A549 (cell line): ENCODE data around the gene MAD1L1. TPM values are rescaled to one million over a fixed set of nuclear protein-coding genes. Genes with fewer than 3 reads are reported as not detected.

Experiments used
- ATAC-seq, 2 experiments: fragments of 200-7000 bp in 1 of 2; fragments of >200 bp in 1 of 2; cut with Nextera tagmentation in 1 of 2; cut with Tn5 transposase in 1 of 2; 3 replicates each; pipeline versions ENCODE4 v1.8.0 to v1.9.1; 2018 to 2020; ENCODE audit warnings: mild to moderate bottlenecking in 1 of 2, moderate library complexity in 1 of 2
- CTCF ChIA-PET: fragments of 300-600 bp; sonication (Branson Sonifier 250); formaldehyde crosslinking; extraction: SDS; loops from one replicate; lab custom pipeline; 2021; ENCODE audit warnings: antibody characterized with exemption, inconsistent platforms; lab: Yijun Ruan, JAX
- POLR2A ChIA-PET: fragments of 350-600 bp; formaldehyde crosslinking; extraction: SDS; loops from one replicate; lab custom pipeline; 2021; ENCODE audit warnings: antibody characterized with exemption, inconsistent platforms; lab: Yijun Ruan, JAX
- DNase-seq, 2 experiments: peaks; one replicate each; pipeline versions ENCODE4 v3.0.0 to v3.0.0-alpha.2; 2011 to 2016; ENCODE audit warnings: low read depth in 1 of 2, low spot score in 1 of 2
- FAIRE-seq: peaks from 2 replicates; lab custom pipeline; 2011; peaks lifted over from hg19 to GRCh38; lab: Jason Lieb, UNC
- H3K27ac ChIP-seq, 2 experiments: fragments of >200 bp; sonication (Bioruptor Twin); formaldehyde crosslinking; 3 replicates each; pipeline ENCODE4 v1.5.1; 2016 to 2017
- H3K4me1 ChIP-seq: fragments of >200 bp; sonication (Bioruptor Twin); formaldehyde crosslinking; 3 replicates; pipeline ENCODE4 v1.6.1; 2016
- H3K4me2 ChIP-seq: fragments of >200 bp; sonication (Bioruptor Twin); formaldehyde crosslinking; 3 replicates; pipeline ENCODE4 v1.6.1; 2016
- H3K4me3 ChIP-seq: fragments of >200 bp; sonication (Bioruptor Twin); formaldehyde crosslinking; 3 replicates; pipeline ENCODE4 v1.5.1; 2016
- H3K9me3 ChIP-seq: fragments of >200 bp; sonication (Bioruptor Twin); formaldehyde crosslinking; 3 replicates; pipeline ENCODE4 v1.6.1; 2016
- CEBPB ChIP-seq, 2 experiments: fragments of >200 bp in 1 of 2; sonication (Bioruptor Twin) in 1 of 2; formaldehyde crosslinking in 1 of 2; IDR thresholded peaks; 2 replicates each; pipeline ENCODE4 v1.6.1; 2012 to 2016
- EP300 ChIP-seq, 2 experiments: fragments of >200 bp; sonication (Bioruptor Twin); formaldehyde crosslinking; IDR thresholded peaks; 2 replicates in 1 of 2; 3 replicates in 1 of 2; pipeline ENCODE4 v1.6.1; 2016 to 2017
- GATA3 ChIP-seq: IDR thresholded peaks from 2 replicates; pipeline ENCODE4 v1.6.1; 2012; ENCODE audit warnings: borderline replicate concordance
- HEYL ChIP-seq: fragments of 250-450 bp; sonication (Bioruptor Pico); IDR thresholded peaks from 2 replicates; pipeline ENCODE4 v1.8.0; 2021; ENCODE audit warnings: mild to moderate bottlenecking, moderate library complexity
- HOXB5 ChIP-seq: fragments of 250-450 bp; sonication (Bioruptor Pico); IDR thresholded peaks from 2 replicates; pipeline ENCODE4 v1.5.0; 2020; ENCODE audit warnings: mild to moderate bottlenecking, moderate library complexity
- JUN ChIP-seq, 2 experiments: fragments of >200 bp; sonication (Bioruptor Twin); formaldehyde crosslinking; IDR thresholded peaks; 2 replicates in 1 of 2; 3 replicates in 1 of 2; pipeline ENCODE4 v1.6.1; 2016 to 2017
- KDM5A ChIP-seq: fragments of 200-600 bp; sonication (generic); IDR thresholded peaks from 2 replicates; pipeline ENCODE4 v1.6.1; 2016; ENCODE audit warnings: antibody characterized with exemption, mild to moderate bottlenecking
- PHF8 ChIP-seq: fragments of 200-600 bp; sonication (generic); IDR thresholded peaks from 2 replicates; pipeline ENCODE4 v1.6.1; 2016; ENCODE audit warnings: low read depth, mild to moderate bottlenecking, antibody characterized with exemption, moderate library complexity, borderline replicate concordance
- RCOR1 ChIP-seq: fragments of 150-350 bp; IDR thresholded peaks from 2 replicates; pipeline ENCODE4 v1.6.1; 2014; ENCODE audit warnings: antibody characterized with exemption, low read length, low read depth
- RFX5 ChIP-seq: fragments of 450-650 bp; IDR thresholded peaks from 2 replicates; pipeline ENCODE4 v1.7.1; 2014; ENCODE audit warnings: antibody characterized with exemption, mild to moderate bottlenecking, moderate library complexity
- SMC3 ChIP-seq: fragments of >200 bp; sonication (Bioruptor Twin); formaldehyde crosslinking; IDR thresholded peaks from 3 replicates; pipeline ENCODE4 v1.6.1; 2018; ENCODE audit warnings: inconsistent platforms
- SREBF2 ChIP-seq: fragments of 450-650 bp; IDR thresholded peaks from 2 replicates; pipeline ENCODE4 v1.6.1; 2014; ENCODE audit warnings: mild to moderate bottlenecking, moderate library complexity
- ZSCAN20 ChIP-seq: fragments of 250-450 bp; sonication (Bioruptor Pico); IDR thresholded peaks from 2 replicates; pipeline ENCODE4 v1.8.0; 2022; ENCODE audit warnings: mild to moderate bottlenecking, moderate library complexity
- WGBS: methylation state at CpG from one replicate; pipeline ENCODE4 v1.1.6; 2017; ENCODE audit errors: missing lambda C conversion rate; 5-methylcytosine and 5-hydroxymethylcytosine counted together
- polyA plus RNA-seq, 4 experiments: library from polyadenylated mRNA; depleted of rRNA in 3 of 4; stranded (reverse); fragments of >200 nt; fragmentation: RNase III in 1 of 4; extraction: RNeasy Plus Mini Kit Qiagen cat#74134 plus additional on column Dnase treatment in 1 of 4; gene quantifications; 2 replicates in 3 of 4; 3 replicates in 1 of 4; pipeline ENCODE4 v1.2.3, GENCODE V29; 2011 to 2017
- TF ChIP-seq, protein P1 (sequence below): IDR thresholded peaks from 2 replicates; pipeline ENCODE4 v1.6.1; 2012; ENCODE audit warnings: low read depth, borderline replicate concordance
- TF ChIP-seq, protein P2 (sequence below): IDR thresholded peaks from 2 replicates; pipeline ENCODE4 v1.6.1; 2012
- TF ChIP-seq, protein P3 (sequence below): IDR thresholded peaks from 2 replicates; pipeline ENCODE4 v1.6.1; 2012
- TF ChIP-seq, protein P4 (sequence below): fragments of 250-450 bp; sonication (Bioruptor Pico); IDR thresholded peaks from 2 replicates; pipeline ENCODE4 v1.5.0; 2021; ENCODE audit warnings: mild to moderate bottlenecking, moderate library complexity, borderline replicate concordance
- TF ChIP-seq, protein P5 (sequence below): fragments of >200 bp; sonication (Bioruptor Twin); formaldehyde crosslinking; IDR thresholded peaks from 3 replicates; pipeline ENCODE4 v1.5.1; 2016

Gene MAD1L1
- polyA plus RNA-seq, 2 of the 4 experiments (the other 2 are of a cell fraction): 13.6 to 16.6 TPM

DNA sequence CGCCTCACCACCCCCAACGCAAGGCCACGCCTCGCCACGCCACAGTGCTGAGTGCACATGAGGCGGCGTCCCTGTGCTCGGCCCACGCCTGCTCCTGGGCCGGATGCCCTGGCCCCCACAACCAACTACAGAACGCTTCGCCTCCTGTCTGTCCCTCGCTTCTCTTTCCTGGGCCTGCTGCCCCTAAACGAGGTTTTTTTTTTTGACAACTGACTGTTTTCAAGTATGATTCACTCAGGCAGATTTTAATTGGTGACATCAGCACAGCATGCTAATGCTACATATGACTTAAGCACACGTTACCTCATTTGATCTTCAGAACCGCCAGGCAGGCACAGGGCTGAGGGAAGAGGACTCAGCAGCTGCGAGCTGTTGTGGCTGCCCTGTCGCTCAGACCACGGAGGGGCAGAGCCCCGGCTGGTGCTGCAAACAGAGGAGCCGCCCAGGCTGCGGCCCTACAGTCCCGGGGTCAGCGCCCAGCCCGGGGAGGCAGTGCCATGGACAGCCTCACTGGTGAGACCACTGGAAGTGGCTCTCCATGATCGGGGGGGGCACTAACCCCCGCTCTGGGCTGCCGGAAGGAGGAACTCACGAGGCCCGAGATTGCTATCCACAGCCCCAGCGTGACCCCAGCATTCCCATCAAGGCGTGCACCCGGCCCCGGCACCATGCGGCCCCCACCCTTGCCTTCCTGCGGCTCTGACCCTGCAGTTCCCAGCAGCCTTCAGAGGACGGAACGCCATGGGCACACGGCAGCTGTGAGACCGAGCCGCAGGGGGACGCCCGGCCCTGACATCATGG lies 212.8 kb downstream of the MAD1L1 start (continued):
- TF ChIP-seq, protein P1, sequence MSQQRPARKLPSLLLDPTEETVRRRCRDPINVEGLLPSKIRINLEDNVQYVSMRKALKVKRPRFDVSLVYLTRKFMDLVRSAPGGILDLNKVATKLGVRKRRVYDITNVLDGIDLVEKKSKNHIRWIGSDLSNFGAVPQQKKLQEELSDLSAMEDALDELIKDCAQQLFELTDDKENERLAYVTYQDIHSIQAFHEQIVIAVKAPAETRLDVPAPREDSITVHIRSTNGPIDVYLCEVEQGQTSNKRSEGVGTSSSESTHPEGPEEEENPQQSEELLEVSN: no peak

DNA sequence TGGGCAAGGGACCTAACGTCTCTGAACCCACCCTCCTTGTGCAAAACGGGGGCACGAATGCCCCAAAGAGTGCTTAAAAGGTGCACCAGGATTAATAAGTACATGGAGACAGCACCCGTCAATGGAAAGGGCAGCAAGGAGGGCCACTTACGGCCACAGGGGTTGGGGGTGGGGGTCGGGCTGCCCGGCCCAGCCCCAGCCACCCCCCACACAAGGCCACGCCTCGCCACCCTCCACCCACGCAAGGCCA lies 213.4 kb downstream of the MAD1L1 start:
- ATAC-seq: no peak
- ChIA-PET CTCF (no interaction called here), POLR2A (no interaction called here)

DNA sequence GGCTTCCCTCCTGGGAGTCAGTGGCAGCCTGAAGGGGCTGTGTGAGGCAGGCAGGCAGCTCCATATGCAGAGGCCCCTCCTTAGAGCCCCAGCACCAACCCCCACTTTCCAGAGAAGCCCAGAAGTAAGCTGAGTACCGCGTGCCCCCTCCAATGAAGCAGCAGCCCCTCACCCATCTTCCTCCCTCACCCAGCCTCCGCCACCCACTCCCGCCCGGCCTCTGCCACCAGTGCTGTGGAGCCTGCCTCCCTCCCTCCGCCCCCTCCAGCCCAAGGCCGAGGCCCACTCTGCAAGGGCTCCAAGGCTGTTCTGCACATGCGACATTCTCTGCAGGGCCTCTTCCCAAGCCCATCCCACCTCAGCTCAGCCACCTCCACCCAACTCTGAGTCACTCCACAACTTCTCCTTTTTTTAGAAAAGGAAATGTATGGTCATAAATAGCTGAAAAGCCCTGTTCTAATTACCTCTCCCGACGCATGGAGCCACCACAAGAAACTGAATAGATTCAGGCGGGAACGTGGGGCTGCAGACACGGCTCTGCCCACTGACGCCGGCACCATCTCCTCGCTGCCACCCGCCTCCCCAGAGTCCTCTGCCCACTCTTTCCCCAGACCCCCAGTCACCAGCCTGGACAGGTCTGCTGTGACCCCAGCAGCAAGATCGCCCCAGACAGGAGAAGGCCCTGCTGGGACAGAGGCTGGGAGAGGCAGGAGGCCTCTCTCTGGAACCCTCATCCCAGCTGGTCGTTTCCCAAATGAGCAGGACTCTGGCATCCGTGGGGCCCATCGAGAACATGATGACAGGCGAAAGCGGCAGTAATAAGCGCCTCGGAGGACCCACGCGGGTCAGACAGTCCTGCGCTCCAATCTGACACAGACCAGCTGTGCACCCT lies 213.9 kb downstream of the MAD1L1 start:
- Histone ChIP-seq H3K4me2 (no peak overlapping the region), H3K27ac (no peak overlapping the region), H3K9me3 (no peaks in the 10 kb centered on the region), H3K4me3 (no peak overlapping the region), H3K4me1 (no peaks in the 10 kb centered on the region)
- TF ChIP-seq JUN (IDR thresholded peaks at IDR 0.05): no peak
- TF ChIP-seq HOXB5 (CRISPR knock-in tag): no peak
- TF ChIP-seq PHF8: no peak
- no peak for TF ChIP-seq KDM5A
- TF ChIP-seq RCOR1: no peak
- WGBS: 92% methylated on average over 25 of the region's 28 CpGs
- ChIA-PET POLR2A (no interaction called here), CTCF (no interaction called here)
- DNase-seq: no peak
- peak in 1 of 2 experiments; percentile 35; a peak in 2 of 6 replicates for ATAC-seq
- no peak for FAIRE-seq

More for the DNA sequence above, 213.4 kb downstream of the MAD1L1 start:
- DNase-seq: no peak
- Histone ChIP-seq H3K4me3 (no peak overlapping the region), H3K4me2 (no peak overlapping the region)
- TF ChIP-seq RCOR1 (no peak), SREBF2 (no peak), RFX5 (no peak), GATA3 (no peak), ZSCAN20 (CRISPR knock-in tag) (no peak), EP300 (IDR thresholded peaks at IDR 0.05) (no peak), CEBPB (IDR thresholded peaks at IDR 0.05) (no peak), SMC3 (no peak), KDM5A (no peak), HEYL (CRISPR knock-in tag) (no peak)
- TF ChIP-seq, protein P2, sequence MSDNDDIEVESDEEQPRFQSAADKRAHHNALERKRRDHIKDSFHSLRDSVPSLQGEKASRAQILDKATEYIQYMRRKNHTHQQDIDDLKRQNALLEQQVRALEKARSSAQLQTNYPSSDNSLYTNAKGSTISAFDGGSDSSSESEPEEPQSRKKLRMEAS: no peak
- TF ChIP-seq, protein P3, sequence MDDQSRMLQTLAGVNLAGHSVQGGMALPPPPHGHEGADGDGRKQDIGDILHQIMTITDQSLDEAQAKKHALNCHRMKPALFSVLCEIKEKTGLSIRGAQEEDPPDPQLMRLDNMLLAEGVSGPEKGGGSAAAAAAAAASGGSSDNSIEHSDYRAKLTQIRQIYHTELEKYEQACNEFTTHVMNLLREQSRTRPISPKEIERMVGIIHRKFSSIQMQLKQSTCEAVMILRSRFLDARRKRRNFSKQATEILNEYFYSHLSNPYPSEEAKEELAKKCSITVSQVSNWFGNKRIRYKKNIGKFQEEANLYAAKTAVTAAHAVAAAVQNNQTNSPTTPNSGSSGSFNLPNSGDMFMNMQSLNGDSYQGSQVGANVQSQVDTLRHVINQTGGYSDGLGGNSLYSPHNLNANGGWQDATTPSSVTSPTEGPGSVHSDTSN: no peak
- TF ChIP-seq, protein P4, sequence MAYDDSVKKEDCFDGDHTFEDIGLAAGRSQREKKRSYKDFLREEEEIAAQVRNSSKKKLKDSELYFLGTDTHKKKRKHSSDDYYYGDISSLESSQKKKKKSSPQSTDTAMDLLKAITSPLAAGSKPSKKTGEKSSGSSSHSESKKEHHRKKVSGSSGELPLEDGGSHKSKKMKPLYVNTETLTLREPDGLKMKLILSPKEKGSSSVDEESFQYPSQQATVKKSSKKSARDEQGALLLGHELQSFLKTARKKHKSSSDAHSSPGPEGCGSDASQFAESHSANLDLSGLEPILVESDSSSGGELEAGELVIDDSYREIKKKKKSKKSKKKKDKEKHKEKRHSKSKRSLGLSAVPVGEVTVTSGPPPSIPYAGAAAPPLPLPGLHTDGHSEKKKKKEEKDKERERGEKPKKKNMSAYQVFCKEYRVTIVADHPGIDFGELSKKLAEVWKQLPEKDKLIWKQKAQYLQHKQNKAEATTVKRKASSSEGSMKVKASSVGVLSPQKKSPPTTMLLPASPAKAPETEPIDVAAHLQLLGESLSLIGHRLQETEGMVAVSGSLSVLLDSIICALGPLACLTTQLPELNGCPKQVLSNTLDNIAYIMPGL (CRISPR knock-in tag): no peak
- TF ChIP-seq, protein P5, sequence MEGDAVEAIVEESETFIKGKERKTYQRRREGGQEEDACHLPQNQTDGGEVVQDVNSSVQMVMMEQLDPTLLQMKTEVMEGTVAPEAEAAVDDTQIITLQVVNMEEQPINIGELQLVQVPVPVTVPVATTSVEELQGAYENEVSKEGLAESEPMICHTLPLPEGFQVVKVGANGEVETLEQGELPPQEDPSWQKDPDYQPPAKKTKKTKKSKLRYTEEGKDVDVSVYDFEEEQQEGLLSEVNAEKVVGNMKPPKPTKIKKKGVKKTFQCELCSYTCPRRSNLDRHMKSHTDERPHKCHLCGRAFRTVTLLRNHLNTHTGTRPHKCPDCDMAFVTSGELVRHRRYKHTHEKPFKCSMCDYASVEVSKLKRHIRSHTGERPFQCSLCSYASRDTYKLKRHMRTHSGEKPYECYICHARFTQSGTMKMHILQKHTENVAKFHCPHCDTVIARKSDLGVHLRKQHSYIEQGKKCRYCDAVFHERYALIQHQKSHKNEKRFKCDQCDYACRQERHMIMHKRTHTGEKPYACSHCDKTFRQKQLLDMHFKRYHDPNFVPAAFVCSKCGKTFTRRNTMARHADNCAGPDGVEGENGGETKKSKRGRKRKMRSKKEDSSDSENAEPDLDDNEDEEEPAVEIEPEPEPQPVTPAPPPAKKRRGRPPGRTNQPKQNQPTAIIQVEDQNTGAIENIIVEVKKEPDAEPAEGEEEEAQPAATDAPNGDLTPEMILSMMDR: no peak
- TF ChIP-seq, all 56 proteins: peak for 0
- WGBS: 83% methylated on average over 7 of the region's 10 CpGs
- FAIRE-seq: no peak
- H3K9me3 ChIP-seq: peaks cover 4% of the 10 kb centered on the region; the same call in 2 of the 3 replicates
- H3K27ac ChIP-seq: no peak overlapping the region
- no peaks in the 10 kb centered on the region for H3K4me1 ChIP-seq
